Fibroblast of skin of left quadriceps (primary cell): ENCODE data around the gene WDFY4.

ENCODE experiments used
- DNase-seq, 2 experiments: peaks; one replicate each; pipeline ENCODE4 v3.0.0-alpha.2; 2013; ENCODE audit warnings: low read depth in 2 of 2

WDFY4 gene

DNA sequence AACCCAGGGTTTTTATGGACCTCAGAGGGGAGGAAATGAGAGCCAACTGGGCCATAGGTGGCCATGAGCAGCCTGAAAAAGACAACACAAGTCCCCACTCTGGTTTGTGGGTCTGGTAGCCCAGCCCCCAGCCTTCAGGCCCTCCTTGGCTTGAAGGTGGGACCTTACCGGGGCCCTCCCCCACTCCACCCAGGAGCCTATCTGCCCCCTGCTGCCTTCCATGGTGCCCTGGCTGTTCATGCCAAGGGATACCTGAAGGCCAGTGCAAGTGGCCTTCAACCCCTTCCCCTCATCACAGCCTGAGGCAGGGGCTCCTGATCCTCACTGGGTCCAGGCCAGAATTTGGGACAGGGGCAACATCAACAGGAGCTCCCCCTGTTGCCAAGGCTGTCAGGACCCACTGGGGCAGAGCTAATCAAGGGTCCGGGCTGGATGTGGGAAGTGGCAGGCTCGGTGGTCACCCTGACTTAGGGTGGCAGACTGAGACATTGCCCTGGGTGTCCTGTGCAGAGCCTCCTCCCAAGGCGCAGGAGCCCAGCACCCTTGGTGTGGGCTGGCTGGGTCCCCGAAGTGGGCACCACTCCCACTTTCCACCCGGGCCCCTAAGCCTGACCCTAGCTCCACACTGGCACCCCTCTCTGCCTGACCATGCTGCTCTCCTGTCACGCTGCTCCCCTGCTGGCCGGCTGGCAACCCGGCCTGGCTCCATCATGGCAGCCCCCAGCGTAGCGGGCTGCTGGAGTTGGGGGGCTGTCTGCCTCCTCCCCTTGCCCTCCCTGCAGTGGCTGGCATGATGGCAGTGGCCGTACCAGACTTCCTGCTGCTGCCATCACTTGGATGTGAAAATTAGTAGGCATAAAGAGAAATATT, 6.4 kb downstream of the WDFY4 start:
- no peak for DNase-seq

DNA sequence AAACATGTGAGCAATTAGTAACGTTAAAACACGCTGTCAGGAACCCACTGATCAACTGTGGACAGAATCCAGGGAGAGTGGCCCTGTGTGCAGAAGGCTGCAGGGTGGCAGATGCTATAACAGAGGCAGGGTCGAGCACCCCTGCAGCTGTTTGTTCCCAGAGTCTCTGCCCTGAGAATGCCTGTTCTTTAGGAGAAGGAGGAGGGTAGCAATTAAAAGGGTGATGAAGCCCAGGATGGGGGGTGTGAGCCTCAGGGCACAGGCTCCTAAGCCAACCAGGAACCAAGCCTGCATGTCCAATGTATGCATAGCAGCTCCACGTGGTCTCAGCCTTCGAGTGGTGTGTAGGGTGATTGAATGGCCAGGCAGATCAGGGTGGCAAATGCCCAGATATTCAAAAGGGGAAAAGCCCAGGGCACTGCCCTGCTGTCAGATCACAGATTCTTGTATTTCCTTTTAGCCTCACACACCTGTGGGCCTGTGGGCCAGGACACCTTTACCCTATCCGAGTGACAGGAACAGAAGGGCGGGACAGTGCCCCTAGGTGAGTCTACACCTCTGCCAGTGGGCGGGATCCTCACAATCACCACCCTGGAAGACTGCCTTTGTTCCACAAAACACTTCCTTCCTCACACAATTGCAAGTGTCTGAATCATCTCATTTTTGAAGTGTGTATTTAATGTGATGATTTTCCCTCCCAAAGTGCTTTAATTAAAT, 7.3 kb downstream of the WDFY4 start:
- no peak for DNase-seq

DNA sequence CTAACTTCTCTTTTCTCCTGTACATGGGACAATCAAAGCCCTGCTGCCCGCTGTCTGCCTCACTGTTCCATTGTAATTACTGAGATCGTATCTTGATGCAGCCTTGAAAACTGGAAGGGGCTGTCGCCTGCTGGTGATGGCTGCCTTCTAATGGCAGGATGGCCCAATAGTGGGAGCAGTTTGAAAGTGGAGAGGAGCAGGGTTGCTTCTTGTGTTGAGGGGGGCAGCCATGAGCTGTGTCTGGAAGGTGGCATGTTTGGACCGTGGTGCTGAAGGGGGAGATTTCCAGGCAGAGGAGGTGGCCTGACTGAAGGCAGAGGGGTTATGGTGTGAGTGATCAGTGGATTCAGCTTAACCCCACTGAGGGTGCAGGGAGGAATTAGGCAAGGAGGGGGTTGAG, 8.1 kb downstream of the WDFY4 start:
- DNase-seq, result no peak

DNA sequence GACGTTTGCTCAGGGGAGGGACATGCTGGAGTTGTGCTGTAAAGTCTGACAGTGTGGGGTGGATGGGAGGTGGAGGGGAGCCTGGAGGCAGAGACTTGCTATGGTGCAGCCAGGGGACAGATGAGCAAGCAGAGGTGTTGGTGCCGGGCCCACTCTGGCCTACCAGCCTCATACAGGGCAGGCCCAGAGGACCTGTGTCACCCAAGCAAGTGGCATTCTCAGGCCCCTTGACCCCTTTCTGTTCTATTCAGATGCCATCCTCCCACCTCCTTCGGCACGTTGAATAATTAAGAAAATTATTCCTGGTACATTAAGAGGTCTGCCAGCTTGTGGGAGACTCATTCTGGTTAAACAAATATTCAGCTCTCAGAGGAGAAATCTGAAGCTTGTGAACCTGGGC, 8.5 kb downstream of the WDFY4 start:
- DNase-seq, result no peak

DNA sequence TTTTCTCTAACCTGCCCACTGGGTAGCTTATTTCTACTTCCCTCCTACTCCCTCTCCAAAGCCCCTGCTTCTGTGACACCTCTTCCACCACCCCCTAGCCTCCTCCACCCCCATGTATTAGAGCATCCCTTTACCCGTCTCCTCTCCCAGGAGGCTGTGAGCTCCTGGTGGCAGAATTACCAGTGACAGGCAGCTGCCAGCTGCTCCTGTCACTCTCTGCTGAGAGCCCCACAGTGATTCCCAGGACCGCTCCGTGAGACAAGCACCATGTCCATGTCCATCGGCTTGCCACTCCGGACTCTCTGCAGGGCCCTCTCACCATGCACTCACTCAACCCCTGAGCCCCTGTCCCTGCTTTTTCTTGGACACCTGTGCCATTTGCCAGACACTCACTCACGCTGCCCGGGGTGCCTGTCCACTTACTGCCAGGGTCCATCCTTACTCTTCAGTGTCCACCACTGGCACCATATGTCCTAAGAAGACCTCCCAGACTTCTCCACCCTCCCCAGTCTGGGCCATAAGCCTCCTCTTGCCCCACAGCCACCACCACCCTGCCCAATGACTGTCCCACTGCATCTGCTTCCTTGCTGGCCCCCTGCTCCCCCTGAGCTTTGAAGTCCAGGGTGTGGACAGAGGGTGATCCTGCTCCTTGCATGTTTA, 9.8 kb downstream of the WDFY4 start:
- no peak for DNase-seq

DNA sequence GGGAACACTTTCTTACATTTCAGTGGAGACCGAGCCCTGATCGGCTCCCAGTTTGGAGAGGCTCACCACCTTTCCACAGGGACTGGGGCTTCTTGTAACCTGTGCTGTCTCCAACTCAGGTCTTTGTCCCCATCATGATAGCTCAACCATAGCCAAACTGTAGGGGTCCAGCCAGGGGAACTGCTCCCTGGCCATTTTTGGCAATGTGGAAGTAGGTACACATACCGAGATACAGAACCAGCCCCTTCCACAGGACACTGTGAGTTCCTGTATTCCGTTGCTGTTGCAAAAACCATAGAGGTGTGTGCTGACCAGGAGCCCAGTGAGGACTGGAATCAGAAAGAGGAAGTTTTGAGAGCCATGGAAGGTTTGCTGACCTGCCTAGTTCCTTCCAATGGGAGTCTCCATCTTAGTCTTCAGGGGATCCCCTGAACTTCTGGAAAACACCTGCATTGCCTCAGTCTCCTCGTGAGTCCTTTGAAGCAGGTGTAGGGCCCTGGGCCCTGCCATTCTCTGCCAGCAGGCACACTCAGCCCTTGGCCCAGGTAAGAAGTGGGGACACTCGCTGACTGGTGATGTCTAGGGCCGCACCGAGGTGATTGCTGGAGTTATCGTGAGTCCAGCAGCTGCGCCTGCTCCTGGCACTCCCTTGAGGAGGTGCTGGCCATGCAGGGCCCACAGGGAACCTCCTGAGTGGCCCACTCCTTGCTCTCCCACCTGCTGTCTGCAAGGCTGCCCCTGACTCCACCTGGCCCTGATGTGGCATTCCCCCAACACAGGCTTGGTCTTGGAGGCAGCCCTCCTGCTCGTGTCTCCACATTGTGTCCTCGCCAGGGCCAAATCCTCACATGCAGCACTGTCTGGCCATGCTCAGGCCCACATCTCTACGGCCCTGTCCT, 11.2 kb downstream of the WDFY4 start:
- no peak for DNase-seq

DNA sequence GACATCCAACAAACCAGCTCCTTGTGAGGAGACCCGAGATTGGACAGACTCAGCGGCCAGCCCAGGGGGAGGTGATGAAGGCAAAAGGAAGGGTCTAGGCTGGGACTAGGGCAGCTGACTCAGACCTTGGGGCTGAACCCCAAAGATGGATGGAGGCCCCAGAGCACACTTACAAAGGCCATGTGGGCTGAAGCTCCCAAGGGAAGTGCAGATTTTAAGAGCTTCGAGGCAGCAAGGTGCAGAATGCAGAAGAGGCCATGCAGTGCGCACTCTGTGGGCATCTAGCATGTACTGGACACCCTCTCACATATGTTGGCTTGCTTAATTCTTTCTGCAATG, 11.8 kb downstream of the WDFY4 start:
- DNase-seq, result no peak

DNA sequence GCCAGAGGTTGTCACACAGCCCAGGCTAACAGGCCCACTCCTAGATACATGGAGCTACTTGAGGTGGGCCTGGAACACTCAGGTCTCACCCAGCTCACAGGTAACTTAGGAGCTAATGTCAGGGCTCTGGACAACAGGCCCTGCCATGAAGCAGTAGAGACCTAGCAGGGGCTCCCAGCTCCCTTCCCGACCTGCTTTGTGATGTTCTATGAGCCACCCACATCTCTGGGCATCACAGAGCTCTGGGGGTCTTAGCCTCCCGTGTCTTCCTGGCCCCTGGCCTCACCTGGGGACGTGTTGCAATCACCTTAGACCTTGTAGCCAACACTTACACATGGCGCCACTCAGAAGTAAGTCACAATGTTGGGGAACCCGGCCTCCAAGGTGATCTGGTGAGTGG, 12.4 kb downstream of the WDFY4 start:
- DNase-seq, result no peak

DNA sequence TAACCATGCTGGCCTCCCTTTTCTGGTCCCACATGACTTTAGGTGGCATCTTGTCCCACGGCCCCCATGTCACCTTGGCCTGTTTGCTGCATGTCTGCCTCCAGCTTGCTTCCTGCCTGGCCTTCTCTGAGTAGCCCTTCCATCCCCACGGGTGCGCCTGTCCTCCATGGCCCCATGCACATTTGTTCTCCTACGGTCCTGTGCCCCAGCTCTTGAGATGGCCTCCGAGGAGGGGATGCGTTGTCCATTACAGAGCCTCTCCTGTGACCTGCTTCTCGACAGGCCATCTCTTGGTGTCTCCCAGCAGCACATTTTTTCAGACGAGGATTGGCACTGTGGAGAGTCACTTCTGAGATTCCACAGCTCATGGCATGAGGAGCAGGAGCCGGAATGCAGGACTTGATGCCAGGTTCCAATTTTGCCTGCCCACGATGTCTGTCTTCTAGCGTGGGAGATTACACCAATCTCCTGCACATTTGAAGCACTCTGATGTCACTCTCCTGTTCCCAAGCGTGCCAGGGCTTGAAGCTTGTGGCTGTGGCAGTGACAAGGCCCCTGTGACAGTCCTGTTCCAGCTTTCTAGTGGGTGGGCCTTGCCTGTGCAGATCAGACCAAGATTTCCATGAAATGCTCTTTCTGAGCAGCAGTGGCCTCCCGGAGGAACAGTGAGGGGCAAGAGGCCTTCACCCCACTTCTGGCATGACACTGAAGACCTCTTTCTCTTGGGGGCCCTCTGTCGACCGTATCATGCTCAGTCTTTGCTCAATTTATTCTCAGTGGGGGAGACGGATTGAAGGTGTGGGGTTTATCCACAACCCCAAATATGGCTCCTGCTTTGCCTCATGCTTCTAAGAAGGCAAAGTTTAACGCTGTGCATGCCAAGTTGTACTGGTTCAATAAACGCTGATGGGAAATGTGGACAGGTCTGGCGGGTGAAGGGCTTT, 13.4 kb downstream of the WDFY4 start:
- no peak for DNase-seq

DNA sequence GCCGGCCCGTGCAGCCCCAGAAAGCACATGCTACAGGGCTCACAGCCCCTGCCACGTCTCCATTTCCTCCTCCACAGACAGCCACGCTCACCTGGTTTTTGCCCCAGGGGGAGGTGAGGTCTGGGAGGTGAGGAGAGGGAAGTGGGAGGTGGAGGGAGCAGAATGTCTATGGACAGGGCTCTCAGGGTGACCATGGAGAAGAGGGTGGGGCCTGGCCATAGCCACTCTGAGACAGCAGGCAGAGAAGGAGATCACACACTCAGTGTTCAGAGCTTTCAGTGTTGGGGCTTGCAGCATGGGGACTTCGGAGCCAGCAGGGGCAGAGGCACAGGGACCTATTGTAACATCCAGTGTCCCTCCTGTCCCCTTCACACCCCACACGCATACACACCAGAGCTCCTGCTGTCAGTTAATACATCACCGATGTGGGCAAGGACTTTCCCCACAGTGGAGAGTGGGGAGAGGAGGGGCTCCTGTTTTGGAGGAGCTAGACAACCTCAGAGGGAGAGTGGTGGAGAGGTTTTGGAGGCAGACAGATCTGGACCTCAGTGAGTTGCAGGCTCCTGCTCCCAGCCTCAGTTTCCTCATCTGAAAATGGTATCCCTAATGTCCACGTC, 14.4 kb downstream of the WDFY4 start:
- DNase-seq, result no peak

DNA sequence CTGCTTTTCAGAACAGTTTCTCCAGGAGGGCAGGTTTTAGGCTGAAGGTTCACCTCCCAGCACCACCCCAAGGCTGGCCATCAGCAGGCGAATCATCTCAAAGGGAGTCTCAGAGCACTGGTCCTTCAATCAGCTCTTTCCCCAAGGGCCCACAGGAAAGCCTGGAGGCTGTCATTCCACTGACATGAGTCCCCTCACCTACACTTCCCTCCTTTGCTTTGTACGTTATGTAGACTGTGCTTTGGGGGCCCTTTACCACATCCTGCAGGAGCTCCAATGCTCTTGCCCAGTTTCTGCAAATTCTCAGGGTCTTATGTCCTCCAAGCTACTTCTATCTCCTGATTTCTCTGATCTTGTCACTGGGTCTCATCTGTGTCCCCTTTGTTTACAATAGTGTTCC, 15.4 kb downstream of the WDFY4 start:
- no peak for DNase-seq

DNA sequence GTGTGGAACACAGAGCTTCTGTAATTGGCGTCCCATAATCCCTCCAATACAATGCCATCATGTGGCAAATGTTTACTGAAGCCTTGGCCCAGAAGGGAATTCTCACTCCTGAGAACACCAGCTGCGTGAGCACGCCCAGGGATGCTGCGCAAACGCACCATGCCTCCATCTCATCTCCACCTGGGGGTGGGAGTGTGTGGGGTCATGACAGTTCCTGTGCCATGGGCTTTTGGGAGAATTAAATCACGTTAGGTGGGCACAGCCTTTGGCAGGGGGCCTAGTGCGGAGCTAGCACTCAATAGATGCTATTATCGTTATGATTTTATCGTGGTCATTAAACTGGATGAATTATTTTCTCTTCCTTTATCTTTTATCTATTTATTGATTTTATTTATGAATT, 15.8 kb downstream of the WDFY4 start:
- no peak for DNase-seq

DNA sequence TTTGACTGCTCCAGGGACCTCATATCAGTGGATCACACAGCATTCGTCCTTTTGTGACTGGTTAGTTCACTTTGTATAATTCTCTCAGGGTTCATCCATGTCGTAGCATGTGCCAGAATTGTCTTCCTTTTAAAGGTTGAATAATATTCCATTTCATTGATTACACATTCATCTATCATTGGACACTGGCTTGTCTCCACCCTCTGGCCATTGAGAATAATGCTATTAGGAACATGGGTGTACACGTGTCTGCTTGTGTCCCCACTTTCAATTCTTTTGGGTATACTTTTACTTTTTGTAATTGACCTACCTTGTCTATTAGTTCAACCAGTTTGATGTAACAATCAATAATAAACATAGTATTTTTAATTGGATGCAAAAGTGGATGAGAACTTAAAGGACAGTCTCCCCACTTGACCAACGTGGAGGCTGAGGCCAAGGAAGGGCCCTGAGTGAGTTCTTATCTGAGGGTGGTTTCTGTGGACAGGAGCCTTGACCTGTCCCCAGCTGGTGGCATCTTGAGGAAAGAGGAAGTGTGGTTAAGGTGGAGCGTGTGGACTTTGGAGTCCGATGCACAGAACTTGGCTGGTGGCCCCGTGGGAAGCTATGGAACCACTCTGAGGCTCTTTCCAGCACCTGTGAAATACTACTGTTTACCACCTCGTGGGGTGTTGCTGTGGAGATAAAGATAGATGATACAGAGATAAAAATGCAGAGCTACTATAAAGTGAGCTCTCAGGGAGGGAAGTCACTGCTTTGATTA, 16.6 kb downstream of the WDFY4 start:
- DNase-seq, result no peak

DNA sequence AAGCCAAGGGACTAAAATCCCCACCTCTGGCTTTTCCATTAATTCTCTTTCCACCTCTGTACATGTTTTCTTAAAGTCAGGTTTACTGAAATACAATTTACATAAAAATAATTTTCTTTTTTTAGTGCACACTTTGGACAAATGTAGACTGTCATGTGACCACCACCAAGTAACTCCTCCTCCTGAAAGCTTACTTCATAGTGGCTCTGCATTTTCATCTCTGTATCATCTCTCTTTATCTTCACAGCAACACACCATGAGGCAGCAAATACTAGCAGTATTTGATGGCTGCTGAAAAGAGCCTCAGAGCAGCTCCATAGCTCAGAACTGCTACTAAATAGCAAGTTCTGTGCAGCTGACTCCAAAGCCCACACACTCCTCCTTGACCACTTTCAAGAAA, 17.3 kb downstream of the WDFY4 start:
- no peak for DNase-seq

DNA sequence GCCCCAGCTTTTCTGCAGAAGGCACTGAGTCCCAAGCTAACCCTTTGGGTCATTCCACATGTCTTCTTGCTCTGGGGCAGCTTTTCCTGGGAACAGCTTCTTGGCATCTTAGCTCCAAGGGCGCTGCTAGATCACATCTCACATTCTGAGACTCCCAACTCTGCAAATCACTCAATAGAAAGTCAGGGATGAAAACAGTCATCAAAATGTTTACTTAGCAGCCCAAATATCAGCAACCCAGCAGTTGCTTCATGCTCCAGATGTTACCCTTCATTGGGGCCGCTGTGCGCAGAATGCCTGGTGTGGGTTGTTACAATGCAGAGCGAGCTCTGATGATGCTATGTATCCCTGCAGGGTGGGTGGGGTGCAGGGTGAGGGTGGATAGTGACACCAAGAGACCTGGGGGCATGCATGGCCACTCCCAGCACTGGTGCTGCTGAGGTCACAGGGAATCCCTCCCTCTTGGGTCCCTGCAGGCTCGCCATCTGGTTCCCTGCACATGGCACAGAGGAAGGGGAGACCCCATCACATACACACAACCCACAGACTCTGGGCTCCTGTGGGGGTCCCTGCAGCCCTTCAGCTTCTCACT, 19.0 kb downstream of the WDFY4 start:
- DNase-seq, result no peak

DNA sequence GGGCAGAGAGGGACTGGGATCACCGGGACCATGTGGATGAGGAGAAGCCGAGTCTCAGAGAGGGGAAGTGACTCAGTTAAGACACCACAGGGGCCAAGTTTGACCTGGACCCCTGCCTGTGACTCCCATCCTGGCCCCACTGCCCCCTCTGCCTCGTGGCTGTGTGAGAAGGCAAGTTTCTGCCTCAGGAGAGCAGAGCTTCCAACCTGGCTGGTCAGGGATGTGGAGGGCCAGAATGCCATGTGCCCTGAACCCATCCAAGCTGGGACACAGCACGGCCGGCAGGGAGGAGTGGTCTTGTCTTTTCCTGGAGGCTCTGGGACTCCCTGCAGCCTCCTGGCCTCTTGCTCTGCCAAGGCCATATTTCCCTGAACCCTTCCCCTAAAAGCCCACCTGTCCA, 19.5 kb downstream of the WDFY4 start:
- DNase-seq, result no peak

DNA sequence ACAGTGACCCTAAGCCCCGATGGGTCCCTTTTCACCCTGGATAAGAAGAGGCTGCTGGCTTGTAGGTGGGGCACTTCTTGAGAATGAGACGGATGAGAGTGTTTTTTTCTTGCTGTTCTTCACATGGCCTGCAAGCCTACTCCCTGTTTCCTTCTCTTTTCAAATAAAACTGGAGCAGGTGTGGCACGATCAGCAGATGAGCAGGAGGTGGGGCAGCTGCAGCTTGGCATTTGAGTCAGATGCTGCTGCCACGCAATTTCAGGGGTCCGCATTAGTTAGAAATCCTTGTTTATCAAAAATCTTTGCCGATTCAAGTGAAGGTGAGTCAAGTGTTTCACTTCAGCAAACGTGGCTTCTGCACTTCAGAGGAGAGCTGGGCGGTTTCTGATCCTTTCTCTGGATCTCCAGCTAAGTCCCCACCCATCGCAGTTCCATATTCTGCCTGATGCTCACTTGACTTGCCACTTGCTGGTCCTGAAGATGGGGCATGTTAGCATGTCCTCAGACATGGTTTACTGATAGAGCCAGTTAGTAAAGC, 20.8 kb downstream of the WDFY4 start:
- no peak for DNase-seq

DNA sequence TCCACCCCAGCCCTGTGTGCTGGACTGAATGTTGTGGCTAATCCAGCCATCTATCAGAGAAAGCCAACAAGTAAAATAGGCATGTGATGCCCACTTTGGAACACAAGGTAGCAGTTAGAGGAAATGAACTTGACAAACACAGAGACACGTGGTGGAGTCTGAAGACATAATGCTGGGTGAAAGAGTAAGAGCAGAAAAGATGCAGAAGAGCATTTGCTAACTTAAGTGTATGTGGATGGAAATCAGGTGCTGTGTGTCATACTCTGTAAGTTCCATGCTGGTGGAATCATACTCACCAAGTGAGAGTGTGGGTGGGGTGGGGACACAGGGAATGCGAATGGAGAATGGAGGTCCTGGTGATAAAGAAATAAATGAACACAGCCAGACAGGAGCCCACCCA, 22.8 kb downstream of the WDFY4 start:
- no peak for DNase-seq

DNA sequence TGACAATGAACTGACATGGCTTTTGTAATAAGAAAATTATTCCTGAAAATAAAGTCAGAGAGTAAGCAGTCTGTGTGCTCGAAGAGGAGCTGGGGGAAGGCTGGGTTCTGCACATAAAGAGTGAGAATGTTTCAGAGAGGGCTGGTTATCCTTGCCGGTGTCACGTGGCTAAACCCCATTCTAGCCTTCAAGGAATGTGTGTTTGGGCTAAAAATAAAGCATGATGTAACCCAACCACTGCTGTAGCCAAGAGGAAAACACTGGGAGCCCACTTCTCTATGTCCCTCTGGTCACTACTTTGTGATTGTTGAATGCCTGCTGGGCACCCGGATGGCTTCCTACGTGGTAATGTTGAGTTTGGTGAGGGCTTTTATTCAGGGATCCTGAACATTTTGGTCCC, 23.5 kb downstream of the WDFY4 start:
- no peak for DNase-seq
